SU-DHL-6 (cell line): ENCODE measurements around the gene ATP10A.

Experiments
- H2AFZ ChIP-seq: fragments of 200-600 bp; sonication (generic); 2 replicates; pipeline ENCODE4 v1.6.1; 2014; ENCODE audit warnings: low read depth, mild to moderate bottlenecking, moderate library complexity, mixed read lengths, antibody characterized with exemption, low read length; ENCODE audit not compliant: severe bottlenecking
- H3F3A ChIP-seq: fragments of 200-600 bp; shearing (Covaris generic); 2 replicates; pipeline ENCODE4 v1.6.0; 2016; ENCODE audit warnings: antibody characterized with exemption, mild to moderate bottlenecking; ENCODE audit not compliant: insufficient read depth
- H3K27ac ChIP-seq: fragments of 200-600 bp; sonication (generic); 2 replicates; pipeline ENCODE4 v1.5.1; 2016; ENCODE audit warnings: low read depth, mild to moderate bottlenecking, low read length, moderate library complexity, mixed read lengths
- H3K27me3 ChIP-seq: fragments of 200-600 bp; sonication (generic), shearing (Covaris generic); 2 replicates; pipeline ENCODE4 v1.6.0; 2014; ENCODE audit warnings: mild to moderate bottlenecking, low read length
- H3K36me3 ChIP-seq: fragments of 200-600 bp; sonication (generic); 2 replicates; pipeline ENCODE4 v1.6.1; 2014; ENCODE audit warnings: mild to moderate bottlenecking, low read length, mixed read lengths
- H3K4me2 ChIP-seq: fragments of 300-600, 200-600 bp; shearing (Covaris generic), sonication (generic); 2 replicates; pipeline ENCODE4 v1.6.0; 2014; ENCODE audit warnings: low read length, low read depth, mild to moderate bottlenecking; ENCODE audit not compliant: poor library complexity, severe bottlenecking
- H3K4me3 ChIP-seq: fragments of 200-600 bp; sonication (generic); 2 replicates; pipeline ENCODE4 v1.5.1; 2014; ENCODE audit warnings: antibody characterized with exemption, low read length, mild to moderate bottlenecking, mixed read lengths; ENCODE audit not compliant: insufficient read depth, poor library complexity, severe bottlenecking
- H3K79me2 ChIP-seq: fragments of 200-600 bp; sonication (generic); 2 replicates; pipeline ENCODE4 v1.6.1; 2014; ENCODE audit warnings: mild to moderate bottlenecking, low read length, moderate library complexity; ENCODE audit not compliant: insufficient read depth
- H3K9ac ChIP-seq: fragments of 200-600 bp; sonication (generic); 2 replicates; pipeline ENCODE4 v1.7.0; 2014; ENCODE audit warnings: mild to moderate bottlenecking, low read length
- H3K9me2 ChIP-seq: fragments of 200-600 bp; sonication (generic); replicated peaks from 2 replicates; pipeline ENCODE4 v1.6.1; 2014; ENCODE audit warnings: low read length; ENCODE audit not compliant: insufficient read depth
- H3K9me3 ChIP-seq: fragments of 200-600 bp; sonication (generic); 2 replicates; pipeline ENCODE4 v1.6.1; 2014; ENCODE audit warnings: low read length, mixed read lengths; ENCODE audit not compliant: insufficient read depth
- H4K20me1 ChIP-seq: fragments of 200-600 bp; sonication (generic); 2 replicates; pipeline ENCODE4 v1.6.1; 2014; ENCODE audit warnings: low read depth, mild to moderate bottlenecking, antibody characterized with exemption, low read length, moderate library complexity, mixed read lengths
- CTCF ChIP-seq: fragments of 200-600 bp; sonication (generic); IDR thresholded peaks from one replicate; pipeline ENCODE4 v1.5.1; 2017; ENCODE audit warnings: antibody characterized with exemption, mild to moderate bottlenecking, low read length, moderate library complexity; ENCODE audit not compliant: insufficient read depth, poor library complexity, severe bottlenecking
- EZH2phosphoT487 ChIP-seq: fragments of 200-600 bp; sonication (generic), shearing (Covaris generic); conservative IDR thresholded peaks from 2 replicates; pipeline ENCODE4 v1.6.1; 2018; ENCODE audit warnings: mild to moderate bottlenecking, antibody characterized with exemption, low read length, moderate library complexity, mixed read lengths

ATP10A gene

GRCh38 chr15:25909806-25910205, 46.7 kb upstream of the ATP10A start:
- no peaks in the 10 kb centered on the region for H3K27me3 ChIP-seq
- no peak overlapping the region for H2AFZ ChIP-seq
- H4K20me1 ChIP-seq: no peaks in the 10 kb centered on the region
- H3K4me3 ChIP-seq: no peak overlapping the region
- H3K36me3 ChIP-seq: no peaks in the 10 kb centered on the region
- no peaks in the 10 kb centered on the region for H3K9me2 ChIP-seq
- no peaks in the 10 kb centered on the region for H3K79me2 ChIP-seq
- no peaks in the 10 kb centered on the region for H3F3A ChIP-seq
- TF ChIP-seq EZH2phosphoT487 (no peak), CTCF (no peak)
- H3K4me2 ChIP-seq: no peak overlapping the region
- no peak overlapping the region for H3K9ac ChIP-seq
- H3K9me3 ChIP-seq: no peaks in the 10 kb centered on the region
- H3K27ac ChIP-seq: no peak overlapping the region

- H2AFZ ChIP-seq: no peak overlapping the region
- H4K20me1 ChIP-seq: no peaks in the 10 kb centered on the region
- no peaks in the 10 kb centered on the region for H3K9me2 ChIP-seq
- H3K27me3 ChIP-seq: no peaks in the 10 kb centered on the region
- H3K4me2 ChIP-seq: no peak overlapping the region
- no peaks in the 10 kb centered on the region for H3K79me2 ChIP-seq
- no peak for TF ChIP-seq EZH2phosphoT487
- no peak for TF ChIP-seq CTCF
- H3F3A ChIP-seq: no peaks in the 10 kb centered on the region
- H3K36me3 ChIP-seq: no peaks in the 10 kb centered on the region
- no peak overlapping the region for H3K9ac ChIP-seq
- no peak overlapping the region for H3K4me3 ChIP-seq
- no peaks in the 10 kb centered on the region for H3K9me3 ChIP-seq
- no peak overlapping the region for H3K27ac ChIP-seq
Observed at GRCh38 chr15:25909325-25909724, 46.2 kb upstream of the ATP10A start.

- Histone ChIP-seq H3K9ac (no peak overlapping the region), H2AFZ (no peak overlapping the region), H3K27ac (no peak overlapping the region)
Observed at GRCh38 chr15:25905140-25905539, 42.0 kb upstream of the ATP10A start.

More at GRCh38 chr15:25905140-25905539, 42.0 kb upstream of the ATP10A start:
- H3K27me3 ChIP-seq: no peaks in the 10 kb centered on the region
- H3K36me3 ChIP-seq: no peaks in the 10 kb centered on the region
- H3K79me2 ChIP-seq: no peaks in the 10 kb centered on the region
- no peaks in the 10 kb centered on the region for H4K20me1 ChIP-seq
- TF ChIP-seq CTCF: no peak
- no peak for TF ChIP-seq EZH2phosphoT487
- no peak overlapping the region for H3K4me2 ChIP-seq
- no peaks in the 10 kb centered on the region for H3K9me3 ChIP-seq
- H3K4me3 ChIP-seq: no peak overlapping the region
- no peaks in the 10 kb centered on the region for H3K9me2 ChIP-seq
- H3F3A ChIP-seq: no peaks in the 10 kb centered on the region
